Measurements from ENCODE around the gene CTSO.

DNA sequence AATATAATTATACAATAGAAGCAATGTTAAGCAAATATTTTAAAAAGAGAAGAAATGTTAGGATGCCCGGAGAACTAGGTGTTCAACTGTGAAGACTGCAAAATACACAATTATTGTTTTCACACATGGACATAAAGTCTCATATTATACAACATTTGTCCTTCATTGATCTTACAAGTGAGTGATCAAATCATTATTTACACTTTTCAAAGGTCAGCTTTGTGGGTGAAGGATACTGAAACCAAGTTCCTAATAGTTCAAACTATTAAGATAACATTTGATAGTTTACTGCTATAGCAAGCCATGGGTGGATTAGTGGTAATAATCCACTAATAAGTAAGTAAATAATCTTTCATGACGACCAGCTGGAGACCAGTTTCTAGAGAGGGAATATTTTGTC is 23.3 kb downstream of the CTSO start:
- TF ChIP-seq EZH2 (IDR thresholded peaks at IDR 0.05; ENCODE audit: borderline replicate concordance, low read depth, low read length, severe bottlenecking) (no peak), POLR2A (IDR thresholded peaks at IDR 0.05; ENCODE audit: low read depth, low read length) (no peak)
- TF ChIP-seq, protein P1, sequence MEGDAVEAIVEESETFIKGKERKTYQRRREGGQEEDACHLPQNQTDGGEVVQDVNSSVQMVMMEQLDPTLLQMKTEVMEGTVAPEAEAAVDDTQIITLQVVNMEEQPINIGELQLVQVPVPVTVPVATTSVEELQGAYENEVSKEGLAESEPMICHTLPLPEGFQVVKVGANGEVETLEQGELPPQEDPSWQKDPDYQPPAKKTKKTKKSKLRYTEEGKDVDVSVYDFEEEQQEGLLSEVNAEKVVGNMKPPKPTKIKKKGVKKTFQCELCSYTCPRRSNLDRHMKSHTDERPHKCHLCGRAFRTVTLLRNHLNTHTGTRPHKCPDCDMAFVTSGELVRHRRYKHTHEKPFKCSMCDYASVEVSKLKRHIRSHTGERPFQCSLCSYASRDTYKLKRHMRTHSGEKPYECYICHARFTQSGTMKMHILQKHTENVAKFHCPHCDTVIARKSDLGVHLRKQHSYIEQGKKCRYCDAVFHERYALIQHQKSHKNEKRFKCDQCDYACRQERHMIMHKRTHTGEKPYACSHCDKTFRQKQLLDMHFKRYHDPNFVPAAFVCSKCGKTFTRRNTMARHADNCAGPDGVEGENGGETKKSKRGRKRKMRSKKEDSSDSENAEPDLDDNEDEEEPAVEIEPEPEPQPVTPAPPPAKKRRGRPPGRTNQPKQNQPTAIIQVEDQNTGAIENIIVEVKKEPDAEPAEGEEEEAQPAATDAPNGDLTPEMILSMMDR (IDR thresholded peaks at IDR 0.05; ENCODE audit: extremely low read depth in 1 of 2, insufficient read depth in 1 of 2, low read depth in 1 of 2, low read length in 2 of 2), result no peak

Measured in endothelial cell of umbilical vein (primary cell).